ENCODE measurements around the gene KIF22.

KIF22 gene

GRCh38 chr16:29804455-29805231 is 14.1 kb downstream of the KIF22 start:
- DNase-seq, result no peak

- DNase-seq, result peak; percentile 98
These were observed 14.9 kb downstream of the KIF22 start for GRCh38 chr16:29805232-29806098.

DNA sequence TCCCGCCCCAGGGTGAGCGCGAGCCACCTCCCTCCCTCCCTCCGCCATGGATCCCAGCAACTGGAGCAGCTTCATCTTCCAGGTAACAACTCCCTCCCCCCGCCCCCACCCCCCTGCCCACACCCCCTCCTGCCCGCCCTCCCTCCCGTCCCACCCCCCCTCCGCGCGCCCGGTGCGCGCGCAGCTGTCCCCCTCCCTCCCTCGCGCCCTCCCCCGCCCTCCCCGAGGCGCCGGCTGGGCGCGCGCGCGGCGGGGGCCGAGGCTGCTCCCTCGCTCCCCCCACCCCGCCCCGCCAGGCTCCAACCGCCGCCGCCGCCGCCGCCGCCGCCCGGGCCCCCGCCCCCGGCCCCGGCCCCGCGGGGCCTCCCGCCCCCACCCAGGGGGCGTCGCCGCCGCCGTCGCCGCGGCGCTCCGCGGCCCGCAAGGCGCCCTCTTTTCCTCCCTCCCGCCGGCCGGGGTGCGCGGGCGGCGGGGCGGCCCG is 15.6 kb downstream of the KIF22 start, which contains the start of gene MAZ:
TSS of gene MAZ (plus strand) at position 431 of the 481 bp plus-strand sequence. CDS start 173 bp downstream, outside the sequence.
- DNase-seq, result peak; percentile 88

GRCh38 chr16:29806641-29807425 is 16.3 kb downstream of the KIF22 start:
- peak; percentile 44 for DNase-seq

GRCh38 chr16:29807426-29808218 is 17.1 kb downstream of the KIF22 start:
- DNase-seq, result peak; percentile 89

- DNase-seq, result peak; percentile 25
These were observed 17.8 kb downstream of the KIF22 start for GRCh38 chr16:29808219-29808900.

DNA sequence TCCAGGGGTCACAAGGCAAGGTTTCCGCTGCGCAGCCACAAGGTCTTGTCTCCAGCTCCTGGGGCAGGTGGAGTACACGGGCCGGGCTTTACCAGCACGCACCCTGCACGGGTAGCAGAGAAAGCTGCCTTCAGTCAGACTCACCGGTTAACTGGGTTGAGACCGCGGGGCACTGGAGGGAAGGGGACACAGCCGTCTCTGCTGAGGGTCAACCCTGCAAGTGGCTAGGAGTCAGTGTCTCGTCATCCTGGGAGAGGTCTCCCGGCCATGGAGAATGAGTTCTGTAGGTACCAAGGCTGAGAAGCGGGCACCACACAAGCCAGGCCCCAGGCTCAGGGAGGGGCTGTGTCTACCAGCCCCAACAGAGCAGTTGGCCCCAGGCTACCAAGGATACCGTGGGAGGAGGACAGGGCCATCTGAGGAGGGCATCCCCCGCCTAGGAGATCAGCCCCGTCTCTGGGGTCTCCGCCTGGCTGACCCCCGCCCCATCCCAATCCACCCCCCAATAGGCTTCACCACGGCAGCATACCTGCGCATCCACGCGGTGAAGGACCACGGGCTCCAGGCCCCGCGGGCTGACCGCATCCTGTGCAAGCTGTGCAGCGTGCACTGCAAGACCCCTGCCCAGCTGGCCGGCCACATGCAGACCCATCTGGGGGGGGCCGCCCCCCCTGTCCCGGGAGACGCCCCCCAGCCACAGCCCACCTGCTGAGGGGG is 18.6 kb downstream of the KIF22 start:
- no peak for DNase-seq

GRCh38 chr16:29809850-29810698 is 19.5 kb downstream of the KIF22 start:
- peak; percentile 34 for DNase-seq

GRCh38 chr16:29810699-29811169 is 20.2 kb downstream of the KIF22 start:
- no peak for DNase-seq

- peak; percentile 72 for DNase-seq
These were observed 20.8 kb downstream of the KIF22 start for GRCh38 chr16:29811170-29811895.

GRCh38 chr16:29811896-29812665 is 21.5 kb downstream of the KIF22 start, which contains the start of gene PRRT2:
Gene PRRT2, plus strand, starts transcription at chr16:29812193. Its CDS starts 862 bp downstream, at chr16:29813055.
- peak; percentile 49 for DNase-seq

- no peak for DNase-seq
These were observed 22.4 kb downstream of the KIF22 start for GRCh38 chr16:29812754-29813643.

DNA sequence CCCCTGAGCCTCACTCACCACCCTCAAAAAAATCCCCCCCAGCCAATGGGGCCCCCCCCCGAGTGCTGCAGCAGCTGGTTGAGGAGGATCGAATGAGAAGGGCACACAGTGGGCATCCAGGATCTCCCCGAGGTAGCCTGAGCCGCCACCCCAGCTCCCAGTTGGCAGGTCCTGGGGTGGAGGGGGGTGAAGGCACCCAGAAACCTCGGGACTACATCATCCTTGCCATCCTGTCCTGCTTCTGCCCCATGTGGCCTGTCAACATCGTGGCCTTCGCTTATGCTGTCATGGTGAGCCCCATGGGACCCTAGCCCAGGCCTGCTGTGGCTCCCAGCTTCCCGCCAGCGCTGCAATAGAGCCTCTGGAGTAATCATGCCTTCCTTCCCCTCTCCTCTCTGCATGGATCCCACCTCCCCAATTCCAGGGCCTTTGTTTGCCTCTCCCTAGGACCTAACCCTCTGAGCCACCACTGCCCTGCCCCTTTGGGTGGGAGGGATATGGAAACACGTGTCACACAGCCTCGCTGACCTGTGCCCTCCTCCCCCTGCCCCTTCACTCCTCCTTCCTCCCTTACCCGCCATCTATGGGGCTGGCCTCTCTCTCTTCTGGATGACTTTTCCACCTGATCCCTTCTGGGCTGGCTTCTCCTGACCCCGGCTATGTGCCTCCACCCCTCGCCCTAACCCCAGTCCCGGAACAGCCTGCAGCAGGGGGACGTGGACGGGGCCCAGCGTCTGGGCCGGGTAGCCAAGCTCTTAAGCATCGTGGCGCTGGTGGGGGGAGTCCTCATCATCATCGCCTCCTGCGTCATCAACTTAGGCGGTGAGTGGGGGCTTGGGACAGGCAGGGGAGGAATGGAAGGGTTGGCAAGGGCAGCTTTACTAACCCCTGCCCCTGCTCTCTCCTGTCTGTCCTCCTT is 23.4 kb downstream of the KIF22 start:
- DNase-seq, result no peak

DNA sequence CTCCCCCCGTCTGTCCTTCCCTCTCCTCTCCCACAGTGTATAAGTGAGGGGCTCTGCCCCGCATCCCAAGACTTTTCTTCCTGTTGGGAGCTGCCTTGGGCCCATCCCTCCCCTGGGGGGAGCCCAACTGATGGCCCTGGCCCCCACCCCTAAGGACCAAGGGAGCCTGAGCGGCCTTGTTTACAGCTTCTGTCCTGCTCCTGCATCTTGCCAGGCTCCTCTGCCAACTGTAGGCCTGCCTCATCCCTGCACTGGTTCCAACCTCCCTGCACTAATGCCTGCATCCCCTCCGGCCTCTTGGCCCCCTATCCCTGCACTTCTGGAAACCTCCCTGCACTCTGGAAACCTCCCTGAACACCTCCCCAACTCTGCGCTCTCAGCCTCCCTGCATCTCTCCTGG is 24.0 kb downstream of the KIF22 start:
- DNase-seq, result no peak

DNA sequence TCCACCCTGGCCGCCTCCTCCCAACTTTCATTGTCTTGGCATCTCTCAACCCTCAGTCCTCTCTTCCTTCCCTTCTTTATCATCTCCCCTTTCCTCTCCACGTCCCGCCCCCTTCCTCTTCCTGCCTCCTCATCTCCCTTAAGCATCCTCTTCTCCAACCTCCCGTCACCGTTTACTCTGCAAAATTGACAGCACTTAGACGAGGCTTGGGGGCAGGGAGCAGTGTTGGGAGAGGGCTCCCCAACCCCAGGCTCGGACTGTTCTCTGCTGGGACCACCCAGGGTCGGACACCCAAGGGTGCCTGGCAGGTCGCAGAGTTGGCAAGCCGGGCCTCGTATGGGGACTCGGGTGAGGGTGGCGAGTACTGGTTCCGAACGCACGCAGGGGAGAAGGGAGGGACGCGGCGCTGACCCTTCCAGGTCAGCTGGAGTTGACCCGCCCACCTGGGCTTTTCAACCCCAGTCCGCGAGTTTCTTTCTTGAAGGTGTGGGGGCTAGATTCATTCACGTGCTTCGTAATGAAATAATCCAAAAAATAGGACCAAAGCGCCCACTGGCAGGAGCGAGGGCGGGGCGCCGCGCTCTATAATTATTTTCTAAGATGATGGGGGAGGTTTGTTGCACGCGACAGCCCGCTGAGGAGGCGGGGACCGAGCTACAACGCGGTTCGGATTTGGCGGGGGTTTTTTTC is 24.6 kb downstream of the KIF22 start:
- DNase-seq, result peak; percentile 64
